NCI-H1092 treated with DMSO at 0.1 percent for 48 hours (cell line): ENCODE data around the gene LAMC3.
"Not testable (repeated sequence)": the region's sequence is repeated elsewhere in the genome, so short reads cannot be mapped to it uniquely, and the experiment has no call there.

ENCODE experiments used
- DNase-seq: peaks from one replicate; lab custom pipeline; 2025; lab: John Stamatoyannopoulos, UW

The LAMC3 gene

GRCh38 chr9:131028931-131029573, 20.1 kb downstream of the LAMC3 start:
- no peak for DNase-seq

- no peak for DNase-seq
These were observed 20.6 kb downstream of the LAMC3 start for GRCh38 chr9:131029574-131029952.

- no peak for DNase-seq
These were observed 21.4 kb downstream of the LAMC3 start for GRCh38 chr9:131030239-131031004.

GRCh38 chr9:131031005-131031641, 22.1 kb downstream of the LAMC3 start:
- DNase-seq = no peak

GRCh38 chr9:131031642-131032005, 22.6 kb downstream of the LAMC3 start:
- no peak for DNase-seq

GRCh38 chr9:131032384-131032783, 23.4 kb downstream of the LAMC3 start:
- DNase-seq = no peak

GRCh38 chr9:131033269-131034224, 24.6 kb downstream of the LAMC3 start:
- no peak for DNase-seq

GRCh38 chr9:131034268-131034667, 25.3 kb downstream of the LAMC3 start:
- no peak for DNase-seq

- DNase-seq = not testable (repeated sequence)
These were observed 25.8 kb downstream of the LAMC3 start for GRCh38 chr9:131034749-131035148.

GRCh38 chr9:131035548-131035947, 26.6 kb downstream of the LAMC3 start:
- no peak for DNase-seq

- no peak for DNase-seq
These were observed 27.1 kb downstream of the LAMC3 start for GRCh38 chr9:131036071-131036470.

GRCh38 chr9:131036529-131037334, 27.8 kb downstream of the LAMC3 start:
- DNase-seq = no peak

- DNase-seq = peak; percentile 10
These were observed 28.6 kb downstream of the LAMC3 start for GRCh38 chr9:131037335-131038255.

- no peak for DNase-seq
These were observed 29.5 kb downstream of the LAMC3 start for GRCh38 chr9:131038256-131039128.

- DNase-seq = no peak
These were observed 30.4 kb downstream of the LAMC3 start for GRCh38 chr9:131039129-131039954.

GRCh38 chr9:131042666-131043065, 33.7 kb downstream of the LAMC3 start:
- no peak for DNase-seq

- no peak for DNase-seq
These were observed 34.1 kb downstream of the LAMC3 start for GRCh38 chr9:131043087-131043486.

GRCh38 chr9:131043646-131044045, 34.7 kb downstream of the LAMC3 start:
- no peak for DNase-seq
